ENCODE measurements around the gene ADGRF4.

Gene ADGRF4

GRCh38 chr6:47698342-47698787 lies at the start of gene ADGRF4:
TSS of gene ADGRF4 (plus strand) at chr6:47698580. CDS start at chr6:47707246, 8,666 bp downstream.
- no peak for DNase-seq (ENCODE audit: low read depth in 2 of 2, low spot score in 1 of 2)

- no peak for DNase-seq (ENCODE audit: low read depth in 2 of 2, low spot score in 1 of 2)
Measured at GRCh38 chr6:47650553-47651432, 47.6 kb upstream of the ADGRF4 start.

- no peak for DNase-seq (ENCODE audit: low read depth in 2 of 2, low spot score in 1 of 2)
Measured at GRCh38 chr6:47651505-47651944, 46.9 kb upstream of the ADGRF4 start.

GRCh38 chr6:47653706-47654105 lies 44.7 kb upstream of the ADGRF4 start:
- no peak for DNase-seq (ENCODE audit: low read depth in 2 of 2, low spot score in 1 of 2)

GRCh38 chr6:47654255-47654654 lies 44.1 kb upstream of the ADGRF4 start:
- no peak for DNase-seq (ENCODE audit: low read depth in 2 of 2, low spot score in 1 of 2)

GRCh38 chr6:47655719-47656595 lies 42.4 kb upstream of the ADGRF4 start:
- no peak for DNase-seq (ENCODE audit: low read depth in 2 of 2, low spot score in 1 of 2)

- no peak for DNase-seq (ENCODE audit: low read depth in 2 of 2, low spot score in 1 of 2)
Measured at GRCh38 chr6:47661960-47662359, 36.4 kb upstream of the ADGRF4 start.

GRCh38 chr6:47663462-47664216 lies 34.7 kb upstream of the ADGRF4 start:
- no peak for DNase-seq (ENCODE audit: low read depth in 2 of 2, low spot score in 1 of 2)

GRCh38 chr6:47665112-47665511 lies 33.3 kb upstream of the ADGRF4 start:
- no peak for DNase-seq (ENCODE audit: low read depth in 2 of 2, low spot score in 1 of 2)

GRCh38 chr6:47669684-47670513 lies 28.5 kb upstream of the ADGRF4 start:
- no peak for DNase-seq (ENCODE audit: low read depth in 2 of 2, low spot score in 1 of 2)

- no peak for DNase-seq (ENCODE audit: low read depth in 2 of 2, low spot score in 1 of 2)
Measured at GRCh38 chr6:47670851-47671250, 27.5 kb upstream of the ADGRF4 start.

GRCh38 chr6:47671777-47672176 lies 26.6 kb upstream of the ADGRF4 start:
- DNase-seq (ENCODE audit: low read depth in 2 of 2, low spot score in 1 of 2) = no peak

- no peak for DNase-seq (ENCODE audit: low read depth in 2 of 2, low spot score in 1 of 2)
Measured at GRCh38 chr6:47672816-47673215, 25.6 kb upstream of the ADGRF4 start.

GRCh38 chr6:47674673-47675072 lies 23.7 kb upstream of the ADGRF4 start:
- no peak for DNase-seq (ENCODE audit: low read depth in 2 of 2, low spot score in 1 of 2)

GRCh38 chr6:47677381-47678100 lies 20.8 kb upstream of the ADGRF4 start:
- DNase-seq (ENCODE audit: low read depth in 2 of 2, low spot score in 1 of 2) = no peak

- no peak for DNase-seq (ENCODE audit: low read depth in 2 of 2, low spot score in 1 of 2)
Measured at GRCh38 chr6:47678739-47679138, 19.6 kb upstream of the ADGRF4 start.

- no peak for DNase-seq (ENCODE audit: low read depth in 2 of 2, low spot score in 1 of 2)
Measured at GRCh38 chr6:47679322-47679906, 19.0 kb upstream of the ADGRF4 start.

- DNase-seq (ENCODE audit: low read depth in 2 of 2, low spot score in 1 of 2) = no peak
Measured at GRCh38 chr6:47680051-47680450, 18.3 kb upstream of the ADGRF4 start.

GRCh38 chr6:47680724-47681123 lies 17.7 kb upstream of the ADGRF4 start:
- DNase-seq (ENCODE audit: low read depth in 2 of 2, low spot score in 1 of 2) = no peak
